Effector memory CD4-positive, alpha-beta T cell (primary cell): ENCODE results near the gene SYN1.

Experiments
- DNase-seq, 3 donors: peaks; one replicate each; pipeline ENCODE4 v3.0.0-alpha.2; 2020
- H3K27ac ChIP-seq: 2 replicates; pipeline ENCODE4 v1.7.0; 2013; ENCODE audit warnings: mild to moderate bottlenecking, low read length, moderate library complexity; ENCODE audit not compliant: insufficient read depth, poor library complexity, severe bottlenecking
- H3K27me3 ChIP-seq: replicated peaks from 2 replicates; pipeline ENCODE4 v1.7.0; 2013; ENCODE audit warnings: mild to moderate bottlenecking, low read length; ENCODE audit not compliant: insufficient read depth, control insufficient read depth, poor library complexity, severe bottlenecking
- H3K36me3 ChIP-seq: 2 replicates; pipeline ENCODE4 v1.7.0; 2013; ENCODE audit warnings: mild to moderate bottlenecking, low read length, moderate library complexity; ENCODE audit not compliant: control insufficient read depth, insufficient read depth
- H3K4me1 ChIP-seq: 2 replicates; pipeline ENCODE4 v1.7.0; 2013; ENCODE audit warnings: low read length, mild to moderate bottlenecking; ENCODE audit not compliant: control insufficient read depth, insufficient read depth, poor library complexity, severe bottlenecking
- H3K4me3 ChIP-seq: 2 replicates; pipeline ENCODE4 v1.7.0; 2013; ENCODE audit warnings: low read length, low read depth, mild to moderate bottlenecking; ENCODE audit not compliant: insufficient read depth, poor library complexity, severe bottlenecking
- H3K9me3 ChIP-seq: 2 replicates; pipeline ENCODE4 v1.7.0; 2013; ENCODE audit warnings: mild to moderate bottlenecking, low read length, moderate library complexity; ENCODE audit not compliant: control insufficient read depth

The SYN1 gene

DNA sequence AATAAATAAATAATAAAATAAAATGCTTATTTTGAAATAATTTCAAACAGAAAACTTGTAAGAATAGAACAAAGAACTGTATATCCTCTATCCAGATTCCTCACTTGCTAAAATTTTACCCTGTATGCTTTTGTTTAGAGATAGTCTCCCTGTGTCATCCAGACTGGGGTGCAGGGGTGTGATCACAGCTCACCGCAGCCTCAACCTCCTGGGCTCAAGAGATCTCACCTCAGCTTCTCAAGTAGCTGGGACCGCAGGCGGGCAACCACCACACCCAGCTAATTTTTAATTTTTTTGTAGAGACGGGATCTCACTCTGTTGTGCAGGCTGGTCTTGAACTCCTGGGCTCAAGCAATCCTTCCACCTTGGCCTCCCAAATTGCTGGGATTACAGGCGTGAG, 76.2 kb downstream of the SYN1 start:
- Histone ChIP-seq H3K9me3 (no peaks in the 10 kb centered on the region), H3K4me1 (no peaks in the 10 kb centered on the region), H3K36me3 (no peaks in the 10 kb centered on the region), H3K4me3 (no peak overlapping the region), H3K27me3 (no peaks in the 10 kb centered on the region), H3K27ac (no peak overlapping the region)
- no peak for DNase-seq

DNA sequence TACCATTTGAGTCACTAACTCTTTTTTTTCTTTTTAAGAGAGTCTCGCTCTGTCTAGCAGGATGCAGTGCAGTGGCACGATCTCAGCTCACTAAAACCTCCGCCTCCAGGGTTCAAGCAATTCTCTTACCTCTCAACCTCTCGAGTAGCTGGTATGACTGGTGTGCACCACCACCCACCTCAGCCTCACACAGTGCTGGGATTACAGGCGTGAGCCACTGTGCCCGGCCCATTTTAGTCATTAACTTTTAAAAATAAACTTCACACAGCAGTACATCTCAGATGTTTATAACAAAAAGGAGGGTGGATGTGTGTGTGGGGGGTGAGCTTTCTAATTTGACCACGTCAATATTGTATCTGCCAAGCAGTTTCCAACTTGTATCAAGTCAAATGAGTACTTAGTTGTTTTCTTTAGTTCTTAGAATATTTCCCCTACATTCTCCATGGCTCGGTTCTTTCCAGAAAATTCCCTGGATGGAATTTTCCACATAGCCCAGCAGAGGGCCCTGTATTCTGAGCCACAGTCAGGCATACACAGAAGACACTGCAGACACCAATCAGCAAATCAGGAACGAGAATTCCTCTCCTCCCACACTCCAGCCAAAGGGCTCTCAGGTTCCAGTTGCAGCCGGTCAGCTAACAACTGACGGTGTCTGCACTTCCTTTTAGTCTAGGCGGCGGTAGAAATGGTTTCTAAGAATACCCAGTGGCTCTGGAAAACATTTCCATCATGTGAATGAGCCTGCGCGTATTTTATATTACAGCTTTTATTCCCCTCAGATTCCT, 78.7 kb downstream of the SYN1 start:
- Histone ChIP-seq H3K4me3 (no peak overlapping the region), H3K9me3 (no peaks in the 10 kb centered on the region), H3K36me3 (no peaks in the 10 kb centered on the region), H3K27ac (no peak overlapping the region), H3K27me3 (no peaks in the 10 kb centered on the region), H3K4me1 (no peaks in the 10 kb centered on the region)
- DNase-seq = no peak

DNA sequence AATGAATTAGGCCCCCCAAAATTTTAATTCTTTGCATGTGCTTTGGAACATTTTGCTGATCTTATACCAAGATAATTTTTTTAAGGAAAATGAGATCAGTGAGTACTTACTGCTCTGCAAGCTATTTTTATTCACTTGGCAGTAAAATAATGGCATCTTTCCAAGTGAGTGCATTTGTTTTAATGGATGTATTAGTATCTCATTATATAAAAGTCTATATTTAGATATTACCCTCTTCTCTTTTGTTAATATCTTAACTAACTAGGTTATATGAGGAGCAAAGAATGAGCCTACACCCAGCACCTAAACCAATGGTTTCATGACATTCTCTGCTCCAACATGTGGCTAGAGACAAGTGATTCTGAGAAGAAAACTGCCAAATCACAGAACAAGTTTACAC, 79.8 kb downstream of the SYN1 start:
- Histone ChIP-seq H3K9me3 (no peaks in the 10 kb centered on the region), H3K4me1 (no peaks in the 10 kb centered on the region), H3K27me3 (no peaks in the 10 kb centered on the region), H3K27ac (no peak overlapping the region), H3K4me3 (no peak overlapping the region), H3K36me3 (no peaks in the 10 kb centered on the region)
- DNase-seq = no peak

DNA sequence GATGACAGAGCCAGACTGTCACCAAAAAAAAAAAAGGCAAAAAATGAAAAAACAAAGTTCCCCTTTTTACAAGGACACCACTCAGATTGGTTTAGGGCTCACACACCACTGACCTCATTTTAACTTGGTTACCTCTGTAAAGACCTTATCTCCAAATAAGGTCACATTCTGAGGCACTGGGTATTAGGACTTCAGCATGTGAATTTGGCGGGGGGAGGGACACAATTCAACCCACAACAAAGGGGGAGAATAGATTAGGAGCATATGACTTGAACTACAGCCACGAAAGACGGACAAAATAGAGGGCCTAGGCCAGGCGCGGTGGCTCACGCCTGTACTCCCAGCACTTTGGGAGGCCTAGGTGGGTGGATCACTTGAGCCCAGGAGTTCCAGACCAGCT, 89.6 kb downstream of the SYN1 start:
- DNase-seq = no peak
- Histone ChIP-seq H3K9me3 (no peaks in the 10 kb centered on the region), H3K27me3 (no peaks in the 10 kb centered on the region), H3K4me3 (no peak overlapping the region), H3K36me3 (no peaks in the 10 kb centered on the region), H3K27ac (no peak overlapping the region), H3K4me1 (no peaks in the 10 kb centered on the region)

GRCh38 chrX:47529548-47529947, 90.1 kb downstream of the SYN1 start:
- H3K27me3 ChIP-seq = no peaks in the 10 kb centered on the region
- no peak overlapping the region for H3K4me3 ChIP-seq
- H3K9me3 ChIP-seq = no peaks in the 10 kb centered on the region
- no peak for DNase-seq
- H3K4me1 ChIP-seq = no peaks in the 10 kb centered on the region
- no peaks in the 10 kb centered on the region for H3K36me3 ChIP-seq
- no peak overlapping the region for H3K27ac ChIP-seq

DNA sequence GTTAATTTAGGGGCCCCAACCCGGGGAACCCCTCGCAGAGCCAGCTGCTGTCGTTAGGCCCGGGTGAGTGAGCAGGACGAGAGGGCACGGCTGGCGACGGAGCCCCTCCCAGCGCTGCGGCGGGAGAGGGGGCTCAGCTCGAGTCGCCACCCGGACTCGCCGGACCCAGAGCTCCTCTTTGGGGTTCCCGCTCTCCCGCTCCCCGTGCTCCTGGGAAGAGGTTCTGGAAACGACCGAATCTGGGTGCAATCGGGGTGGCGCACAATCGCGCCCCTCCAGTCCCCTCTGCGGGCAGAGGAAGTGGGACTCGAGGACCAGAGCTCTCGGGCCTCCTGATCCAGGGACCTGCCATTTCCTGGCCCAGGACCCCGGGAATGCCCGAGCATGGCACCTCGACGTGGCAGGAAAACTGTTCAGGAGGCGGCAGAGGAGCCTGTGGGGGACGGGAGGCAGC, 95.9 kb downstream of the SYN1 start:
- Histone ChIP-seq H3K27me3 (no peaks in the 10 kb centered on the region), H3K27ac (no peak overlapping the region), H3K9me3 (no peaks in the 10 kb centered on the region), H3K36me3 (no peaks in the 10 kb centered on the region), H3K4me3 (peak overlapping the region; percentile 56), H3K4me1 (peaks cover 5% of the 10 kb centered on the region)
- no peak for DNase-seq

DNA sequence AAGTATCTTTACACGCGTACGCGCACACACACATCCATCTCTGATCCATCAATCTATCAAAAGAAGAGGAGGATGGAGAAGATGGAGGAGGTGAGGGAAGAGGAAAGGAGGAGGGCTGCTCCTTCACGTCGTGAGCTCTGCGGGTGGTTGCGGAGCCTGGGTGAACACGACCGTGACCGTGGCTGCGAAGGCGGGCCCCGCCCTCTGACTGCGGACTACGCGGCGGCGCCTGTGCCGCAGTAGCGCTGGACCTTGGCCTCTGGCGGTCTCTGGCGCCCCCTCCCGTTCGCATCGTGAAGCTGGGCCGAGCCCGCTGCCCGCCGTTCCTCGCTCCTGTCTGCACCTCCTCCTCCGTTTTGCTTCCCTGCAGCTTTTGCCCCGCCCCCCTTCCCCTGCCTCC, 96.4 kb downstream of the SYN1 start:
- no peak overlapping the region for H3K27ac ChIP-seq
- H3K36me3 ChIP-seq = no peaks in the 10 kb centered on the region
- peak; percentile 58 to 72 (median 62) for DNase-seq
- peaks cover 5% of the 10 kb centered on the region for H3K4me1 ChIP-seq
- H3K27me3 ChIP-seq = no peaks in the 10 kb centered on the region
- H3K9me3 ChIP-seq = no peaks in the 10 kb centered on the region
- peak overlapping the region; percentile 56 for H3K4me3 ChIP-seq
